Skeletal muscle tissue (tissue), 4 donors: Measurements from ENCODE around the gene RAB31. TPM values are rescaled to one million over a fixed set of nuclear protein-coding genes. Genes with fewer than 3 reads are reported as not detected.
"Not testable (repeated sequence)": the region's sequence is repeated elsewhere in the genome, so short reads cannot be mapped to it uniquely, and the experiment has no call there.

Experiments used
- H3K27ac ChIP-seq: one replicate; pipeline ENCODE4 v1.7.0; 2013; ENCODE audit warnings: mild to moderate bottlenecking, low read depth, low read length, inconsistent platforms
- H3K27me3 ChIP-seq, 3 donors: one replicate each; pipeline ENCODE4 v1.7.0; 2013; ENCODE audit warnings: low read length in 3 of 3; ENCODE audit not compliant: control insufficient read depth in 3 of 3, insufficient read depth in 3 of 3
- H3K36me3 ChIP-seq, 3 donors: one replicate each; pipeline ENCODE4 v1.7.0; 2013; ENCODE audit warnings: low read length in 3 of 3; ENCODE audit not compliant: control insufficient read depth in 3 of 3, insufficient read depth in 3 of 3
- H3K4me1 ChIP-seq, 3 donors: one replicate each; pipeline ENCODE4 v1.7.0; 2013; ENCODE audit warnings: low read length in 3 of 3, mild to moderate bottlenecking in 3 of 3; ENCODE audit not compliant: control insufficient read depth in 3 of 3, insufficient read depth in 3 of 3
- H3K4me3 ChIP-seq, 3 donors: one replicate each; pipeline ENCODE4 v1.7.0; 2013; ENCODE audit warnings: low read length in 3 of 3
- H3K9ac ChIP-seq, 3 donors: one replicate each; pipeline ENCODE4 v1.7.0; 2013; ENCODE audit warnings: low read length in 3 of 3, mild to moderate bottlenecking in 3 of 3, moderate library complexity in 2 of 3, low read depth in 1 of 3
- H3K9me3 ChIP-seq, 3 donors: one replicate each; pipeline ENCODE4 v1.7.0; 2013; ENCODE audit warnings: low read length in 3 of 3; ENCODE audit not compliant: control insufficient read depth in 3 of 3
- total RNA-seq: library from RNA; depleted of rRNA; stranded (reverse); fragments of >200 nt; gene quantifications from one replicate; pipeline ENCODE4 v1.2.3, GENCODE V29; 2014
- donor health status: Osteomylitis.

The RAB31 gene
- total RNA-seq, 1 donor from 2014 or later, result 16.7 TPM

GRCh38 chr18:9900699-9901098, 192.6 kb downstream of the RAB31 start:
- no peak overlapping the region for H3K27ac ChIP-seq
- H3K9ac ChIP-seq, result no peak overlapping the region
- no peaks in the 10 kb centered on the region for H3K27me3 ChIP-seq
- no peaks in the 10 kb centered on the region for H3K9me3 ChIP-seq
- H3K4me3 ChIP-seq, result no peak overlapping the region
- H3K36me3 ChIP-seq, result no peaks in the 10 kb centered on the region
- H3K4me1 ChIP-seq, result peaks cover 0 to 3% (median 0%) of the 10 kb centered on the region in 3 donors

GRCh38 chr18:9901377-9901776, 193.3 kb downstream of the RAB31 start:
- Histone ChIP-seq H3K36me3 (no peaks in the 10 kb centered on the region), H3K27ac (no peak overlapping the region), H3K9me3 (no peaks in the 10 kb centered on the region), H3K27me3 (no peaks in the 10 kb centered on the region), H3K9ac (no peak overlapping the region), H3K4me3 (no peak overlapping the region), H3K4me1 (peaks cover 0 to 3% (median 0%) of the 10 kb centered on the region in 3 donors)

- H3K9ac ChIP-seq, H3K4me1 ChIP-seq, H3K27me3 ChIP-seq, H3K36me3 ChIP-seq, H3K27ac ChIP-seq, H3K4me3 ChIP-seq, H3K9me3 ChIP-seq: not testable (repeated sequence)
These were observed 194.2 kb downstream of the RAB31 start for GRCh38 chr18:9902264-9902663.

GRCh38 chr18:9902832-9903231, 194.7 kb downstream of the RAB31 start:
- peaks cover 0 to 3% (median 0%) of the 10 kb centered on the region in 3 donors for H3K4me1 ChIP-seq
- no peaks in the 10 kb centered on the region for H3K36me3 ChIP-seq
- H3K27ac ChIP-seq, result no peak overlapping the region

GRCh38 chr18:9905401-9905922, 197.4 kb downstream of the RAB31 start:
- Histone ChIP-seq H3K9ac (no peak overlapping the region), H3K27me3 (no peaks in the 10 kb centered on the region), H3K4me1 (peaks cover 0 to 3% (median 0%) of the 10 kb centered on the region in 3 donors), H3K9me3 (no peaks in the 10 kb centered on the region), H3K36me3 (no peaks in the 10 kb centered on the region), H3K27ac (no peak overlapping the region), H3K4me3 (no peak overlapping the region)

More at GRCh38 chr18:9902832-9903231, 194.7 kb downstream of the RAB31 start:
- no peaks in the 10 kb centered on the region for H3K9me3 ChIP-seq
- H3K27me3 ChIP-seq, result no peaks in the 10 kb centered on the region
- H3K9ac ChIP-seq, result no peak overlapping the region
- H3K4me3 ChIP-seq, result no peak overlapping the region

- H3K36me3 ChIP-seq, result no peaks in the 10 kb centered on the region
- H3K4me3 ChIP-seq, result no peak overlapping the region
- H3K9me3 ChIP-seq, result no peaks in the 10 kb centered on the region
- no peak overlapping the region for H3K27ac ChIP-seq
- no peaks in the 10 kb centered on the region for H3K27me3 ChIP-seq
- H3K9ac ChIP-seq, result no peak overlapping the region
- H3K4me1 ChIP-seq, result peaks cover 0 to 3% (median 0%) of the 10 kb centered on the region in 3 donors
These were observed 198.4 kb downstream of the RAB31 start for GRCh38 chr18:9906481-9906880.

GRCh38 chr18:9907867-9908266, 199.8 kb downstream of the RAB31 start:
- H3K4me1 ChIP-seq, result peaks cover under 1 to 4% (median 2%) of the 10 kb centered on the region in 3 donors
- no peaks in the 10 kb centered on the region for H3K9me3 ChIP-seq
- H3K9ac ChIP-seq, result no peak overlapping the region
- no peaks in the 10 kb centered on the region for H3K27me3 ChIP-seq
- H3K36me3 ChIP-seq, result no peaks in the 10 kb centered on the region
- no peak overlapping the region for H3K4me3 ChIP-seq
- no peak overlapping the region for H3K27ac ChIP-seq

- Histone ChIP-seq H3K27ac (no peak overlapping the region), H3K36me3 (no peaks in the 10 kb centered on the region), H3K4me1 (peaks cover 3 to 11% (median 5%) of the 10 kb centered on the region in 3 donors), H3K9ac (no peak overlapping the region), H3K27me3 (no peaks in the 10 kb centered on the region), H3K4me3 (no peak overlapping the region), H3K9me3 (no peaks in the 10 kb centered on the region)
These were observed 202.0 kb downstream of the RAB31 start for GRCh38 chr18:9910071-9910470.

- no peak overlapping the region for H3K27ac ChIP-seq
- H3K36me3 ChIP-seq, result no peaks in the 10 kb centered on the region
- H3K9me3 ChIP-seq, result no peaks in the 10 kb centered on the region
- H3K9ac ChIP-seq, result no peak overlapping the region
- H3K4me1 ChIP-seq, result peaks cover 3 to 14% (median 8%) of the 10 kb centered on the region in 3 donors
- no peaks in the 10 kb centered on the region for H3K27me3 ChIP-seq
- no peak overlapping the region for H3K4me3 ChIP-seq
These were observed 202.6 kb downstream of the RAB31 start for GRCh38 chr18:9910661-9911060.

- Histone ChIP-seq H3K27ac (no peak overlapping the region), H3K36me3 (no peaks in the 10 kb centered on the region), H3K9ac (no peak overlapping the region), H3K27me3 (no peaks in the 10 kb centered on the region), H3K4me3 (no peak overlapping the region), H3K9me3 (no peaks in the 10 kb centered on the region), H3K4me1 (peaks cover 9 to 20% (median 13%) of the 10 kb centered on the region in 3 donors)
These were observed 203.1 kb downstream of the RAB31 start for GRCh38 chr18:9911226-9911625.
